GM12891 (cell line): ENCODE measurements around the gene KCNMA1.

Source experiments
- POLR2A ChIP-seq: IDR thresholded peaks from 2 replicates; pipeline ENCODE4 v1.6.1; 2011; ENCODE audit warnings: low read depth, low read length, control low read depth
- POLR2AphosphoS5 ChIP-seq: IDR thresholded peaks from 2 replicates; pipeline ENCODE4 v1.6.1; 2011; ENCODE audit warnings: low read depth, low read length, control low read depth
- TAF1 ChIP-seq: IDR thresholded peaks from 2 replicates; pipeline ENCODE4 v1.6.1; 2011; ENCODE audit warnings: low read depth, low read length, control low read depth

DNA sequence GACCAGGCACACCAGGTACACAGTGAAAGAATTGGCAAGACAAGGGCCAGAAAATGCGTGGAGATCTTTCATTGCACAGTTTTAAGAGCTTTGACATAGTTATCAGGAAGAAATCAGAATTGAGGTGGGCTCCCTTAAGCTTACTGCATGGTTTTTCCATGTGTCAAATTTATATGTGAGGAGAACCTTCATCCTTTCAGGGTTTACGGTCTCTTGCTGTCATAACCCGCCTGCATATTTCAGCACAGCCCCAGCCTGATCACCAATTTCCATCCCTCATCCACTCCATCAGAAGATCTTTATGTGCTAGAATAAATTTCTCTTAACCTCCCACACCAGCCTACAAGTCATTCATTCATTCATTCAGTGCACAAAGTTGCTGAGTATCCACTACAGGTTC lies 373.1 kb downstream of the KCNMA1 start:
- TF ChIP-seq POLR2AphosphoS5 (no peak), POLR2A (no peak), TAF1 (no peak)
